H9 (cell line): ENCODE measurements around the gene ST6GALNAC3. TPM values are rescaled to one million over a fixed set of nuclear protein-coding genes. Genes with fewer than 3 reads are reported as not detected.

Source experiments
- DNase-seq: peaks from one replicate; pipeline ENCODE4 v3.0.0-alpha.2; 2017
- H2AFZ ChIP-seq: one replicate; pipeline ENCODE4 v1.6.1; 2013; ENCODE audit warnings: mild to moderate bottlenecking, low read length, control low read depth, moderate library complexity
- H2AK5ac ChIP-seq: 2 replicates; pipeline ENCODE4 v1.6.1; 2013; ENCODE audit warnings: low read length, control low read depth, mixed read lengths; ENCODE audit not compliant: insufficient read length
- H2BK120ac ChIP-seq: one replicate; pipeline ENCODE4 v1.6.1; 2013; ENCODE audit warnings: low read depth, mild to moderate bottlenecking, low read length, control low read depth, inconsistent platforms; ENCODE audit not compliant: poor library complexity, severe bottlenecking
- H2BK12ac ChIP-seq: 2 replicates; pipeline ENCODE4 v1.6.1; 2013; ENCODE audit warnings: low read length, control low read depth, mixed read lengths, low read depth; ENCODE audit not compliant: insufficient read length
- H2BK15ac ChIP-seq: 2 replicates; pipeline ENCODE4 v1.6.1; 2013; ENCODE audit warnings: low read depth, low read length, control low read depth
- H2BK20ac ChIP-seq: one replicate; pipeline ENCODE4 v1.6.1; 2013; ENCODE audit warnings: low read depth, mild to moderate bottlenecking, low read length, control low read depth, inconsistent platforms; ENCODE audit not compliant: poor library complexity, severe bottlenecking
- H2BK5ac ChIP-seq: 2 replicates; pipeline ENCODE4 v1.6.1; 2013; ENCODE audit warnings: low read length, control low read depth, mixed read lengths; ENCODE audit not compliant: insufficient read length
- H3K14ac ChIP-seq: 2 replicates; pipeline ENCODE4 v1.6.1; 2013; ENCODE audit warnings: low read length, control low read depth; ENCODE audit not compliant: insufficient read depth
- H3K18ac ChIP-seq: 2 replicates; pipeline ENCODE4 v1.6.1; 2013; ENCODE audit warnings: low read depth, mild to moderate bottlenecking, mixed read lengths, low read length, control low read depth; ENCODE audit not compliant: insufficient read length
- H3K23ac ChIP-seq: 2 replicates; pipeline ENCODE4 v1.6.1; 2013; ENCODE audit warnings: low read length, control low read depth, mixed read lengths, low read depth; ENCODE audit not compliant: insufficient read length
- H3K23me2 ChIP-seq: 2 replicates; pipeline ENCODE4 v1.6.1; 2013; ENCODE audit warnings: low read depth, mild to moderate bottlenecking, mixed read lengths, low read length, control low read depth; ENCODE audit not compliant: insufficient read length, poor library complexity, severe bottlenecking
- H3K27ac ChIP-seq: 2 replicates; pipeline ENCODE4 v1.5.1; 2013; ENCODE audit warnings: low read length, control low read depth, mixed read lengths, low read depth; ENCODE audit not compliant: insufficient read length
- H3K27me3 ChIP-seq: 2 replicates; pipeline ENCODE4 v1.6.1; 2013; ENCODE audit warnings: low read length, control low read depth, inconsistent platforms; ENCODE audit not compliant: insufficient read depth
- H3K4ac ChIP-seq: 2 replicates; pipeline ENCODE4 v1.6.1; 2013; ENCODE audit warnings: low read depth, mild to moderate bottlenecking, control low read depth, inconsistent platforms, low read length, moderate library complexity
- H3K4me1 ChIP-seq: 2 replicates; pipeline ENCODE4 v1.6.1; 2013; ENCODE audit warnings: low read length, control low read depth, inconsistent platforms; ENCODE audit not compliant: insufficient read depth
- H3K4me2 ChIP-seq: 2 replicates; pipeline ENCODE4 v1.6.1; 2013; ENCODE audit warnings: low read length, control low read depth, mixed read lengths; ENCODE audit not compliant: insufficient read length, insufficient read depth
- H3K56ac ChIP-seq: 2 replicates; pipeline ENCODE4 v1.6.1; 2013; ENCODE audit warnings: low read depth, mild to moderate bottlenecking, mixed read lengths, low read length, control low read depth; ENCODE audit not compliant: insufficient read length
- H3K79me1 ChIP-seq: 2 replicates; pipeline ENCODE4 v1.6.1; 2013; ENCODE audit warnings: low read depth, mild to moderate bottlenecking, moderate library complexity, low read length, control low read depth, inconsistent platforms; ENCODE audit not compliant: insufficient read depth, poor library complexity, severe bottlenecking
- H3K79me2 ChIP-seq: 2 replicates; pipeline ENCODE4 v1.6.1; 2013; ENCODE audit warnings: low read length, control low read depth, inconsistent platforms; ENCODE audit not compliant: insufficient read depth
- H3K9ac ChIP-seq: 2 replicates; pipeline ENCODE4 v1.6.1; 2013; ENCODE audit warnings: low read length, control low read depth, mixed read lengths; ENCODE audit not compliant: insufficient read length; ENCODE audit errors: extremely low read depth
- H3K9me3 ChIP-seq: one replicate; pipeline ENCODE4 v1.6.1; 2013; ENCODE audit warnings: low read depth, low read length, inconsistent platforms; ENCODE audit not compliant: control insufficient read depth
- H3T11ph ChIP-seq: one replicate; pipeline ENCODE4 v1.6.1; 2013; ENCODE audit warnings: mild to moderate bottlenecking, low read length, control low read depth, inconsistent platforms
- H4K20me1 ChIP-seq: one replicate; pipeline ENCODE4 v1.6.1; 2013; ENCODE audit not compliant: control insufficient read depth, insufficient read length, insufficient read depth
- H4K5ac ChIP-seq: 2 replicates; pipeline ENCODE4 v1.6.1; 2013; ENCODE audit warnings: low read depth, mild to moderate bottlenecking, mixed read lengths, low read length, control low read depth; ENCODE audit not compliant: insufficient read length
- H4K8ac ChIP-seq: replicated peaks from 2 replicates; pipeline ENCODE4 v1.6.1; 2013; ENCODE audit warnings: low read length, control low read depth, mixed read lengths, low read depth; ENCODE audit not compliant: insufficient read length
- H4K91ac ChIP-seq: 2 replicates; pipeline ENCODE4 v1.6.1; 2013; ENCODE audit warnings: low read depth, mild to moderate bottlenecking, moderate library complexity, mixed read lengths, low read length, control low read depth; ENCODE audit not compliant: insufficient read length
- H3K27ac Mint-ChIP-seq, 3 experiments: 2 replicates in 2 of 3; 3 replicates in 1 of 3; pipeline ENCODE4 v1.8.0; 2020 to 2021; ENCODE audit warnings: mixed read lengths in 3 of 3, mild to moderate bottlenecking in 1 of 3, moderate library complexity in 1 of 3
- H3K27me3 Mint-ChIP-seq: 2 replicates; pipeline ENCODE4 v1.8.0; 2021; ENCODE audit warnings: low read depth, mild to moderate bottlenecking, moderate library complexity, mixed read lengths
- H3K36me3 Mint-ChIP-seq, 3 experiments: 2 replicates in 2 of 3; 3 replicates in 1 of 3; pipeline ENCODE4 v1.8.0; 2020 to 2021; ENCODE audit warnings: low read depth in 3 of 3, mixed read lengths in 3 of 3; ENCODE audit not compliant: insufficient read depth in 1 of 3
- H3K4me1 Mint-ChIP-seq, 2 experiments: 2 replicates each; pipeline ENCODE4 v1.8.0; 2020; ENCODE audit warnings: mixed read lengths in 2 of 2
- H3K4me3 Mint-ChIP-seq, 2 experiments: 2 replicates in 1 of 2; 3 replicates in 1 of 2; pipeline ENCODE4 v1.8.0; 2020 to 2021; ENCODE audit warnings: mild to moderate bottlenecking in 2 of 2, mixed read lengths in 2 of 2, moderate library complexity in 1 of 2
- H3K9me3 Mint-ChIP-seq, 2 experiments: 2 replicates in 1 of 2; 3 replicates in 1 of 2; pipeline ENCODE4 v1.8.0; 2020; ENCODE audit warnings: mild to moderate bottlenecking in 2 of 2, mixed read lengths in 2 of 2, moderate library complexity in 1 of 2
- CTCF ChIP-seq: fragments of 200-600 bp; sonication (generic); conservative IDR thresholded peaks from 3 replicates; pipeline ENCODE4 v1.8.0; 2021; ENCODE audit warnings: antibody characterized with exemption, mild to moderate bottlenecking
- WGBS: extraction: QIAGEN DNeasy Blood & Tissue Kit; methylation state at CpG from one replicate; pipeline ENCODE4 v1.1.7; 2013; ENCODE audit warnings: missing lambda C conversion rate, low lambda C conversion rate, mixed read lengths; ENCODE audit not compliant: insufficient read length; ENCODE audit errors: extremely low coverage; 5-methylcytosine and 5-hydroxymethylcytosine counted together
- total RNA-seq: library from RNA; stranded (reverse); gene quantifications from 2 replicates; pipeline ENCODE4 v1.2.1, GENCODE V29; 2021

The ST6GALNAC3 gene
- total RNA-seq, 1 experiment from 2014 or later: 11.2 TPM

DNA sequence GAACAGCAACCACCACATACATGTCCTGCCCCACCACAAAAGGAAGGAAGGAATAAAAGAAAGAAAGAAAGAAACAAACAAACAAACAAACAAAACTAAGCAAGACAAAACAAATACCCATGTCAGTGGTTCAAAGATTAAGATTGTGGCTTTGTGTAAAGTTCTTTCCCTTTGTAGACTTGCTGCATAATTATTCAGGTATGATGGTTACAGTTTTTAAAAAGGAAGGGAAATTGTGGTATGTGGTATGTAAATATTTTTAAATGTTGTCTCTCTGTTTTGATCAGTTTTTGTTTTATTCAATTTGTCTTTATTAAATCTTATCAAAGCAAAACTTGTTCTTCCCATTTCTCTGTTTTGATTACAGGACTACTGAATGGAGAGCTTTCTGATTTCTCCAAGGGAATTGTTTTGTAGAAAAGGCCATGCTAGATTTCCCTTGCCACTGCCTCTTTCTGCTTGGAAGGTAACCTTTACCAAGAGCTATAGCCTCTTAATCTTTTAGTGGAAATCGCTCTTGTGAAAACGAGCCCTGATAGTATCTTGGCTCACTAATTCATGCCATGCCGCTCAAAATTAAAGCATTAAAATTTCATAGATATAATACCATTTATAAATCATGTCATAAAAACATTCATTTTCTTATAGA lies 502.5 kb downstream of the ST6GALNAC3 start:
- Histone ChIP-seq H4K8ac (no peak overlapping the region), H3K79me1 (no peaks in the 10 kb centered on the region), H4K91ac (no peak overlapping the region), H3K4me2 (no peak overlapping the region), H3K27ac (no peak overlapping the region), H3K14ac (no peak overlapping the region), H3K9ac (no peak overlapping the region), H3T11ph (no peak overlapping the region), H2BK20ac (no peak overlapping the region), H2AK5ac (no peak overlapping the region), H3K23me2 (no peaks in the 10 kb centered on the region), H2BK120ac (no peak overlapping the region), H2BK15ac (no peak overlapping the region), H3K79me2 (no peaks in the 10 kb centered on the region), H3K4ac (no peak overlapping the region), H2BK12ac (no peak overlapping the region), H2AFZ (no peak overlapping the region), H3K56ac (no peak overlapping the region), H3K4me1 (peaks cover 2% of the 10 kb centered on the region; the same call in 1 of the 2 replicates), H4K20me1 (no peaks in the 10 kb centered on the region), H3K9me3 (no peaks in the 10 kb centered on the region), H4K5ac (no peak overlapping the region), H3K18ac (no peak overlapping the region), H2BK5ac (no peak overlapping the region), H3K23ac (no peak overlapping the region), H3K27me3 (no peaks in the 10 kb centered on the region)
- no peak for TF ChIP-seq CTCF
- peaks cover 23 to 26% of the 10 kb centered on the region in 2 experiments for H3K4me1 Mint-ChIP-seq
- no CpG with 5 or more reads among the region's 3 CpGs for WGBS
- no peak overlapping the region for H3K4me3 Mint-ChIP-seq
- no peak for DNase-seq
- H3K27ac Mint-ChIP-seq: peak overlapping the region in 2 of 3 experiments; percentile 0 to 35; a peak in 2 of 7 replicates
- no peaks in the 10 kb centered on the region for H3K36me3 Mint-ChIP-seq
- H3K27me3 Mint-ChIP-seq: no peaks in the 10 kb centered on the region
- H3K9me3 Mint-ChIP-seq: no peaks in the 10 kb centered on the region
